COLO829 (cell line): Measurements from ENCODE around the gene CHST8.
"Not testable (repeated sequence)": the region's sequence is repeated elsewhere in the genome, so short reads cannot be mapped to it uniquely, and the experiment has no call there.

Source experiments
- DNase-seq: peaks from one replicate; pipeline ENCODE4 v3.0.0; 2012; ENCODE audit warnings: low spot score

Gene CHST8, protein sequence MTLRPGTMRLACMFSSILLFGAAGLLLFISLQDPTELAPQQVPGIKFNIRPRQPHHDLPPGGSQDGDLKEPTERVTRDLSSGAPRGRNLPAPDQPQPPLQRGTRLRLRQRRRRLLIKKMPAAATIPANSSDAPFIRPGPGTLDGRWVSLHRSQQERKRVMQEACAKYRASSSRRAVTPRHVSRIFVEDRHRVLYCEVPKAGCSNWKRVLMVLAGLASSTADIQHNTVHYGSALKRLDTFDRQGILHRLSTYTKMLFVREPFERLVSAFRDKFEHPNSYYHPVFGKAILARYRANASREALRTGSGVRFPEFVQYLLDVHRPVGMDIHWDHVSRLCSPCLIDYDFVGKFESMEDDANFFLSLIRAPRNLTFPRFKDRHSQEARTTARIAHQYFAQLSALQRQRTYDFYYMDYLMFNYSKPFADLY

DNA sequence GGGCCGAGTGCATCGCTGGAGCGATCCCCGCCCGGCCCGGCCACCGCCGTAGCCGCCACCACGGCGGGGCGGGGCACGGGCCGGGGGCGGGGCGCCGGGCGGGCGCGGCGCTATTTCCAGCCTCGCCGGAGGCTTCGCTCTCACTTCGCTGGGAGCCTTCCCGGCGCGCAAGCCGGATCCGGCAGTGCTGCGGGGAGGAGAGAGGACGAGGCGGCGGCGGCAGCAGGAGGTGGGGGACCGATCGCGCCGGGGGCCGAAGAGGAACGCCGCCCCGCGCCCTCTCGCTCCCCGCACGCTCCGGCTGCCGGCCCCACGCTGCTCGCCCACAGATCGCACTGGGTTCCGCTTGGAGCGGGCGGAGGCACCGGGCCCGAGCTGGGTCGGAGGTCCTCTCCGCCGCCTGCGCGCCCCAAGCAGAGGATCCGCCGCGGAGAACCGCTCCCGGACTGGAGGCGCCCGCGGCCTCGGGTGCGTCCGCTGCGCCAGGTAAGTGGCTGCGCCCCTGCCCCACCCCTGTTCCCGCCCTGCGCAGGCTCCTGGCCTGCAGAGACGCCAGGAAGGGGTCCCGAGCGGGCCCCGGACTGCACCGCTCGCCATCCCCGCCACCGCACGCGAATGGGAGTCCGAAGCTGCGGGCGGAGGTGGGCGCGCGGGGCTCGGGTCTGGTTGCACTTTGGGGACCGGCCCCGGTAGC is at the start of gene CHST8:
Gene CHST8 (plus strand): TSS at position 143 of the 694 bp plus-strand sequence. CDS start 67,309 bp downstream, outside the sequence.
- no peak for DNase-seq

GRCh38 chr19:33572929-33573328 is 48.8 kb upstream of the CHST8 start:
- no peak for DNase-seq

DNA sequence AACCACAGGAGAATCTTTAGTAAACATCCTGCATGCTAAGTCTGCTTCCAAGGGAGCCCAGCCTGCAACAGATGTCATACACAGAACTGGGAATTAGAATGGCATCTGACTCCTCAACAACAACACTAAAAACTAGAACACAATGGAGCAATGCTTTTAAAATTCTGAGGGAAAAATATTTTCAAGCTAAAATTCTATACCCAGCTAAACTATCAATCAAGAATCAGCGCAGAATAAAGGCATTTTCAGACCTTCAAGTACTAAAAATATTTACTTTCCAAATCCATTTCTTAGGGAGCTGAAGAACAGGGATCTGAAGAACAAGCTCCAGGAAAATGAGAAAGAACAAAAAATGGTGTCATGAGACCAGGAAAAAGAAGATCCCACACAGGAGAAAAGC is 46.9 kb upstream of the CHST8 start:
- no peak for DNase-seq

DNA sequence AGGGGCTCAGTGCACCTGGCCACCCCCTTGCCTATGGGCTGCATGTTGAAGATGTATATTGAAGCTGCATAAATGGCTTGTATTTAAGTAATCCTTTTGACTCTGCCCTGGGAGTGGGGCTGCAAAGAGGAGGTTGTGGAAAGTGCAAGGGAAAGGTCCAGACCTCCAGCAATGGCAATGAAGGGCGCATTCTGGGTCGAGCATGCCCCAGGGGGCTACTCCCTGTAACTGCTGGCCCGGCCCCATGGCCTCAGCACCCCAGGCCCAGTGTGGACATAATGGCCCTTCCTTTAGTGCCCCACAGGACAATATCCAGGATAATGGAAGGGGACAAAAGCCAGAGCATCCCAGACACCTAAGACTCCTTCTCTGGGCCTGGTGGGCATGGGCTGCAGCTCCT is 43.1 kb upstream of the CHST8 start:
- DNase-seq = no peak

DNA sequence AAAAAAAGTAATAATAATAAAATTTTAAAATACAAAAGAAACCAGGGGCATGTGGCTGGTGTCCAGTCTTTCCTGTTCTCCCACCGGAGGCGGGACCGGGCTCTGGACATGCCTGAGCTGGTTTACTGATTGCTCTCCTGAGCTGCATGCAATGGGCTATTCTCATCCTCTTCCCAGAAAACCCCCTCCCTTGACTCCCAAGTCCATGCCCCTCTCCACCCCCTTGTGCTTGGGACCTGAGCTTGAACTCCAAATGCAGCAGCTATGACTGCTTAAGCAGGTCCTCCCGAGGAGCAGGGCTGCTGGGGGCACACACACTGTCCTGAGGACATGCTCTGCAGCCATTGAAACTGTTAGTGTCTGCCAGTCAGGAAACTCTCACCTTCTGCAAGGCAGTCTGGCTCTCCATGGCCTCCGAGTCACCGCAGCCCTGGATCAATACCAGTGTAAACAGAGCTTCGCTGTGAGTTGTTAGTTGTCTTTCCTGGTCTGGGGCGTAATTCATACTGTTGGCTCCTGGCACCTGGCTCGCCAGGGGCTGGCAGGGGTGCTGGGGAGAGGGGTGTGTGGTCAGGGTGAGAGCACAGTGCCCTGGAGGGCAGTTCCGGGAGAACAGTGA is 41.6 kb upstream of the CHST8 start:
- DNase-seq = no peak

GRCh38 chr19:33580645-33581037 is 41.1 kb upstream of the CHST8 start:
- no peak for DNase-seq

GRCh38 chr19:33582914-33583313 is 38.8 kb upstream of the CHST8 start:
- DNase-seq = no peak

- no peak for DNase-seq
These were observed 34.6 kb upstream of the CHST8 start for GRCh38 chr19:33587150-33587549.

DNA sequence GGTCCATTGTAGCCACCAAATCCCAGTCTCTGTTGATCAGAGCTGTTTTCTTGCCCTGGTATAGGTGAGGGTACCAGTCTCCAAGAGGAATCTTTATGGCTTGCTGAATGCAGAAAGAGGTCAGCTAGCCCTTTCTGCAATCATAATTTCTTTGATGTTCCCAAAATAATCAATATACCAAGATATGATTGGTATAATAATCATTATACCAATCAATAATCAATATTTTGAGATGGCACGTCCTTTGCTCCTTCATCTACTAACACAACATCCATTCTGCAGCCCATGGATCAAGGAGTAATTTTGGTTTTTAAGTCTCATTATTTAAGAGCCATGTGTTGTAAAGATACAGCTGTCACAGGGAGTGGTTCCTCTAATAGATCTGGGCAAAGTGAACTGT is 31.5 kb upstream of the CHST8 start:
- no peak for DNase-seq

- DNase-seq = no peak
These were observed 26.0 kb upstream of the CHST8 start for GRCh38 chr19:33595783-33596182.

- no peak for DNase-seq
These were observed 20.2 kb upstream of the CHST8 start for GRCh38 chr19:33601583-33601982.

DNA sequence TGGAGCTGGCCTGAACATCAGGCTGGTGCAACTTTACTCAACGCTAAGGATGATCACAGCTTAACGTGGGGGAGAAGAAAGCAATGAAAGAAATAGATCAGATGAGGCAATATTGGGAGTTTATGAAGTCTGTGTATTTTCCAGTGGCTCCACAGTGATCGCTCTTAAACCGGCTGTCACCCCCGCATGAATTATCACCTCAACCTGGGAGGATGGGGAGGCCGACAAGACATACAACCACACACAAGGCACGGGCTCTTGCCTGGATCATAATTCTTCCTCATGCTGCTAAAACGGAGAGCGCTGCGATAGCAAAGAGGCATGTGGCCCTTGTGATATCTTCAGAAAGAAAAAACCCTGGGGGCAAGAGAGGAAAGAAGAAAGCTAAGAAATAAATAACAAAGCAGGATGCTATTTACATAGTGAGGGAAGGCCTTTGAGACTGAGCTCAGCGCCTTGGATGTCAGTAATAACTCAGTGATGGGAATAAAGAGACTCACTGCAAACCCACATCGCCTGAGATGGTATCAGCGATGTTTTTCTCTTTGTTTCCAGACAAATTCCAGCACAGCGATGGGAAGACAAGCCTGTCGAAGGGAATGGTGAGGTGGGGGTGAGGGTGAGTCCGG is 19.1 kb upstream of the CHST8 start:
- no peak for DNase-seq

GRCh38 chr19:33603377-33603776 is 18.4 kb upstream of the CHST8 start:
- DNase-seq = no peak

DNA sequence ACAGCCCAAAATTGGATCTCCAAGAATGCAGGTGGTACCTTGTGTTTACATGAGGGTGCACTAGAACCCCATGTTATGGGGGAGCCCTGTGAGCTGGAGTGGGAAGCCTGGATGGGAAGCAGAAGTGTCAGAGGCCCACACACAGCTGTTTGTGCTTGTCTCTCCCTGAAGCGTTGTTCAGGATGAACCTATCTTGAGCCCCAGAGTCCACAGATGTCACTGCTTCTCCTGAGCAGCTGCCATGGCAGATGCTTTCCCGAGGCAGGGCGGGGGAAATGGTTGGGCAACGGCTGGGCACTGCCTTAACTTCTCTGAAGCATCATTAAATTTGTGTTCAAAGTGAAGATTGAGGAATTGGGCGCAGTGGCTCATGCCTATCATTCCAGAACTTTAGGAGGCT is 17.1 kb upstream of the CHST8 start:
- DNase-seq = no peak

DNA sequence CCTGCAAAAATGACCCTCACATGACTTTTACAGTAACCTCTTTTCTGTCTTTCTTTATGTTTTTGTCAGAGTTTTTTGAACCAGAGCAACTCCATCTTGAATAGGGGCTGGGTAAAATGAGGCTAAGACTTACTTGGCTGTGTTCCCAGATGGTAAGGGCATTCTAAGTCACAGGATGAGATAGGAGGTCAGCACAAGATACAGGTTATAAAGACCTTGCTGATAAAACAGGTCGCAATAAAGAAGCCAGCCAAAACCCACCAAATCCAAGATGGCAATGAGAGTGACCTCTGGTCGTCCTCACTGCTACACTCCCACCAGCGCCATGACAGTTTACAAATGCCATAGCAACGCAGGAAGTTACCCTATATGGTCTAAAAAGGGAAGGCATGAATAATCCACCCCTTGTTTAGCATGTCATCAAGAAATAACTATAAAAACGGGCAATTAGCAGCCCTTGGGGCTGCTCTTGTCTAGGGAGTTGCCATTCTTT is 15.9 kb upstream of the CHST8 start:
- not testable (repeated sequence) for DNase-seq

GRCh38 chr19:33606556-33606955 is 15.2 kb upstream of the CHST8 start:
- no peak for DNase-seq

DNA sequence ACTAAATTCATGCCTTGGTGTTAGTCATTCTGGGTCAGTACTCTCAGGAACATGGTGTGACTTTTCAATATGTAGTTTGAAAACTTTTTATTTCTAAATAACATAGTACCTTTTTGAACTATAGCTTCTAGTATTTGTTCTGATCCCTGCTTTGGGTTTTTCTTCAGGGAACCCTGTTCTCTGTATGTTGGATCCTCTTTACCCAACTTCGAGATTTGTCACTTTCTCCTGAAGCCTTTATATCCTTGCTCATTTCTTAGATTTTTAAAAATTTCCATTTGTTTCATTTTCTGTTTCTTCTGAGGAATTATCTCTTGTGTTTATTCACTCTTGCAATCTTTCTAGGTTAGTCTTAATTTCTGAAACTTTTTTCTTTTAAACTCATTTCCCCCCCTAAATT is 12.4 kb upstream of the CHST8 start:
- no peak for DNase-seq

GRCh38 chr19:33610588-33610987 is 11.2 kb upstream of the CHST8 start:
- DNase-seq = no peak

DNA sequence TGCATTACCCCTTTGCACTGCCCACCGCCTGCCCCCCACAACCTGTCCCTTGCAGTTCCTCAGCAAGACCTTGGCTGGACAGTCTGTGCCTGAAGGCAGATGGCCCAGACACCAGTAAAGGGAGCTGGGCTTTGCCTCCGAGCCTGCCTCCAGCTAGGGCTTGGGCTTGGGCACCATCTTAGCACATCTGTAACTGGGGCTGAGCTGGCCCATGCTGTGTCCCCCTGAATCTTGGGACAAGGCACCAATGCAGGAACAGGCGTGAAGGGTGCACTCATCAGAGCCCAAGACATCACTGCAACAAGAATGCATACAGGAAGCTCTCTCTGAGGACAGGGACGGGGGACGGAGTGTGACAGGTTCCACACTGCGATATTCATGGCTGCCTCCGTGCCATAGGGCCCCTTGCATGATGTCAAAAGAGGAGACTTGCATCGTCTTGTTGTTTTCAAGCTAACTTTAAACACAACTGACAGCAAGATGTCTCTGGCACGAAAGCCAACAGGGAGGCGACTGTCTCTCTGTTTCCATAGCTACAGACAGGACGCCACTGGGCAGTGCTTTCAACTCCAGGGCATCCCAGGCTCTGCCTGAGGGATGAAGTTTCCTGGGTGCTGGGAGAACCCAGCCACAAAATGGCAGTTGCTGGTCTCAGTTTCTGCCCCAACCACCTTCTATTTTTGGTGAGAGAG is 8.7 kb upstream of the CHST8 start:
- DNase-seq = no peak

DNA sequence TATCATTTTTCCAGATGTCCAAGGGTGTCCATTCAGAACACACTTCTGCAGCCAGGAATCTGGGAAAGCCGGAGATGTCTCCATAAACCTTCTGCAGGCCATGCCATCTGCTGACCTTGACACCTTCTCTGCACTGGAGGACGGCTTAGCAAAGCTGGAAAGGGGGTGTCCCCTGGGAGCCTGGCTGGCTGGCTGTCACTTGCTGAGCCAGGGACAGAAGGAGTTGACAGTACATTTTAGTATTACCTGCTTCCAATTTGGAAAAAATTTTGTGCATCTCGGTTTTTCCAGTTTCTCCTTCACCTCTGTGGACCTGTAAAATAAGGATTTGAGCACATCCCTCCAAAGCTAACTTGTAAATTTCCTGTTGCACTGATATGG is 8.1 kb upstream of the CHST8 start:
- no peak for DNase-seq

GRCh38 chr19:33616346-33616745 is 5.4 kb upstream of the CHST8 start:
- DNase-seq = no peak

DNA sequence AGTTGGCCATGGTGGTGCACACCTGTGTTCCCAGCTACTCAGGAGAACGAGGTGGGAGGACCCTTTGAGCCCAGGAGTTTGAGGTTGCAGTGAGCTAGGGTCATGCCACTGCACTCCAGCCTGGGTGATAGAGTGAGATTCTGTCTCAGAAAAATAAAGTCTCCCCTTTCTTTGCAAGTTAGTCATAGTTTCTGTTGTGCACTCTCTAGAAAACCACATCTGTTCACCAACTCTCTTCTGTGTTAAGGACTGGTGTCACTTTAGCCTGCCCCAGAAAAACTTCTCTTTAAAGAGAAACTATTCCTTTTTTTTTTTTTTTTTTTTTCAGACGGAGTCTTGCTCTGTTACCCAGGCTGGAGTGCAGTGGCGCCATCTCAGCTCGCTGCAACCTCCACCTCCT is 4.9 kb upstream of the CHST8 start:
- no peak for DNase-seq
